GM12892 (cell line): ENCODE measurements around the gene HLF.

Source experiments
- POLR2A ChIP-seq: IDR thresholded peaks from 2 replicates; pipeline ENCODE4 v1.6.1; 2011; ENCODE audit warnings: low read depth, low read length, control low read depth
- POLR2AphosphoS5 ChIP-seq: IDR thresholded peaks from 2 replicates; pipeline ENCODE4 v1.6.1; 2011; ENCODE audit warnings: low read depth, low read length, control low read depth
- TAF1 ChIP-seq: IDR thresholded peaks from 2 replicates; pipeline ENCODE4 v1.6.1; 2011; ENCODE audit warnings: low read depth, mild to moderate bottlenecking, control low read depth, low read length, borderline replicate concordance

- TF ChIP-seq POLR2A (no peak), TAF1 (no peak), POLR2AphosphoS5 (no peak)
Measured at GRCh38 chr17:55242476-55242875, 22.3 kb upstream of the HLF start.
